Activated naive CD8-positive, alpha-beta T cell (primary cell): ENCODE data around the gene FKBP2.
A peak's percentile ranks its signal among the peaks of the same experiment; 100 is the strongest.

Experiments used
- H3K27ac Mint-ChIP-seq: one replicate; pipeline ENCODE4 v1.8.0; 2021; ENCODE audit warnings: mixed read lengths
- H3K27me3 Mint-ChIP-seq: one replicate; pipeline ENCODE4 v1.8.0; 2021; ENCODE audit warnings: mixed read lengths
- H3K36me3 Mint-ChIP-seq: one replicate; pipeline ENCODE4 v1.8.0; 2021; ENCODE audit warnings: mixed read lengths
- H3K4me1 Mint-ChIP-seq: one replicate; pipeline ENCODE4 v1.8.0; 2021; ENCODE audit warnings: low read depth, mixed read lengths
- H3K4me3 Mint-ChIP-seq: one replicate; pipeline ENCODE4 v1.8.0; 2021; ENCODE audit warnings: mild to moderate bottlenecking, mixed read lengths
- H3K9me3 Mint-ChIP-seq: one replicate; pipeline ENCODE4 v1.8.0; 2021; ENCODE audit warnings: low read depth, mixed read lengths

FKBP2 gene

DNA sequence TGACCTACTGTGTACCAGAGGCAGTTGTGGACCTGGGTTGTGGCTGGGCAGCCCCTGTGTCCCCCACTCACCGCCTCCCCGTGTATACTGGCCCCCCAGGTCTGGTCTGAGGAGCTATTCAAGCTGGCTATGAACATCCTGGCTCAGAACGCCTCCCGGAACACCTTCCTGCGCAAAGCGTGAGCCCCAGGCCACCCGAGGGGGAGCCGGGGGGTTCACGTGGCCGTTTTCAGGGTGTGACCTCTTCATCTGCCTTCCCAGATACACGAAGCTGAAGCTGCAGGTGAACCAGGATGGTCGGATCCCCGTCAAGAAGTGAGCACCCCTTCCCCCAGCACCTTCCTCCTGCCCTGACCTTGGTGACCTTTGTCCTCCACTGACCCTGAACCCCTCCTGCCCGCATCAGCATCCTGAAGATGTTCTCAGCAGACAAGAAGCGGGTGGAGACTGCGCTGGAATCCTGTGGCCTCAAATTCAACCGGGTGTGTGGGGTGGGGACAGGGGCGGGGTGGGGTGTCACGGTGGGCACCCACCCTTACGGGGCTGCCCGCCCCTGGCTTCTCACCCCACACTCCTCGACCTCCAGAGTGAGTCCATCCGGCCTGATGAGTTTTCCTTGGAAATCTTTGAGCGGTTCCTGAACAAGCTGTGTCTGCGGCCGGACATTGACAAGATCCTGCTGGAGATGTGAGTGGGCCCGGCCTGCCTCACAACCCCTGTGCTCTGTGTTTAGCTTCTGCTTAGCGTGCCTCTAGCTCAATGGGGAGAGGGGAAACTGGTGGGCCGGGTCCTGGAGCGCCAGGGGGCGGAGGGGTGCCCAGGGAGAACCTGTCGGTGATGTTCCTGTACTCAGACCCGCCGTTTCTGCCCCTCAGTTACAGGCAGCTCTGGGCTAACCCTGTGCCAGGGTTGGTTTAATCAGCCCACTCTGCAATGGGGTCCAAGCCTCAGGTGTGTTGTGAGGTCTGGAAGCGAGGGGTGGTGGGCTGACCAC lies 14.5 kb downstream of the FKBP2 start:
- H3K27me3 Mint-ChIP-seq = no peaks in the 10 kb centered on the region
- no peak overlapping the region for H3K27ac Mint-ChIP-seq
- H3K4me3 Mint-ChIP-seq = no peak overlapping the region
- H3K4me1 Mint-ChIP-seq = peaks cover 16% of the 10 kb centered on the region
- no peaks in the 10 kb centered on the region for H3K9me3 Mint-ChIP-seq
- peaks cover 5% of the 10 kb centered on the region for H3K36me3 Mint-ChIP-seq

DNA sequence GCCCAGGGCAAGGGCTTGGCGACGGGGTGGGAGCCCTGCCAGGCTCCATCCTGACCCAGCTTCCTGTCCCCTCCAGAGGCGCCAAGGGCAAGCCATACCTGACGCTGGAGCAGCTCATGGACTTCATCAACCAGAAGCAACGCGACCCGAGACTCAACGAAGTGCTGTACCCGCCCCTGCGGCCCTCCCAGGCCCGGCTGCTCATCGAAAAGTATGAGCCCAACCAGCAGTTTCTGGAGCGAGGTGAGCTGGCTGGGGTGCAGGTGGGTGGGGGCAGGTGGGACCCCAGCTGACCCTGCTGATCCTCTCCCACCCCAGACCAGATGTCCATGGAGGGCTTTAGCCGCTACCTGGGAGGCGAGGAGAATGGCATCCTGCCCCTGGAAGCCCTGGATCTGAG lies 15.4 kb downstream of the FKBP2 start:
- Mint-ChIP-seq H3K9me3 (no peaks in the 10 kb centered on the region), H3K27me3 (no peaks in the 10 kb centered on the region), H3K4me1 (peaks cover 14% of the 10 kb centered on the region), H3K27ac (no peak overlapping the region), H3K4me3 (no peak overlapping the region), H3K36me3 (peaks cover 5% of the 10 kb centered on the region)

DNA sequence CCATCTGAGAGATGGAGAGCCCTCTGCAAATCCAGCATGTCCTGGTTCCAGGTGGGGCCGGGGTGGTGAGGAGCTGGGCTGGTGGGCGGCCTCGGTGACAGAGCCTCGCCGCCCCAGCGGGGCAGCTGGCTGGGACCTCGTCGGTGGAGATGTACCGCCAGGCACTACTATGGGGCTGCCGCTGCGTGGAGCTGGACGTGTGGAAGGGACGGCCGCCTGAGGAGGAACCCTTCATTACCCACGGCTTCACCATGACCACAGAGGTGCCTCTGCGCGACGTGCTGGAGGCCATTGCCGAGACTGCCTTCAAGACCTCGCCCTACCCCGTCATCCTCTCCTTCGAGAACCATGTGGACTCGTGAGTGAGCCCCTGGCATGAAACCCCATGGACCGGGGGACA lies 17.5 kb downstream of the FKBP2 start:
- no peaks in the 10 kb centered on the region for H3K27me3 Mint-ChIP-seq
- peaks cover 5% of the 10 kb centered on the region for H3K36me3 Mint-ChIP-seq
- H3K27ac Mint-ChIP-seq = no peak overlapping the region
- H3K4me3 Mint-ChIP-seq = no peak overlapping the region
- H3K4me1 Mint-ChIP-seq = peaks cover 7% of the 10 kb centered on the region
- H3K9me3 Mint-ChIP-seq = no peaks in the 10 kb centered on the region

DNA sequence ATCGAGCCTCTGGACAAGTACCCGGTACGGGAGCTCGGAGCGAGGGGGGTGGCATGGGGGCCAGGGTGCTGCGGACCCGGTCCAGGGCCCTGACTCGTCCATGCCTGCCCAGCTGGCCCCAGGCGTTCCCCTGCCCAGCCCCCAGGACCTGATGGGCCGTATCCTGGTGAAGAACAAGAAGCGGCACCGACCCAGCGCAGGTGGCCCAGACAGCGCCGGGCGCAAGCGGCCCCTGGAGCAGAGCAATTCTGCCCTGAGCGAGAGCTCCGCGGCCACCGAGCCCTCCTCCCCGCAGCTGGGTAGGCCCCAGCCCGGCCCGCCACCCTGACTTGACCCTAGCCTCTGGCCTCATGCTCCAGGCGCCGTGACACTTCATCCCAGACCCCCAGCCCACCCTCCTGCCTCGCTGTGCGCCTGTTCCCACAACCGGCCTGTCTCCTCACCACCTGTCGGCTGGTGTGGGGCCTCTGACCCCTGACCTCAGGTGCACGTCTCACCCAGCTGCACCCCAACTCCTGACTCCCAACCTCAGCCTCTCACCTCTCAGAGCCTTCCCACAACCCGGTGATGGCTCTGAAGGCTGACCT lies 18.1 kb downstream of the FKBP2 start:
- H3K27ac Mint-ChIP-seq = no peak overlapping the region
- no peak overlapping the region for H3K4me3 Mint-ChIP-seq
- peaks cover 7% of the 10 kb centered on the region for H3K4me1 Mint-ChIP-seq
- H3K9me3 Mint-ChIP-seq = no peaks in the 10 kb centered on the region
- no peaks in the 10 kb centered on the region for H3K27me3 Mint-ChIP-seq
- H3K36me3 Mint-ChIP-seq = peaks cover 5% of the 10 kb centered on the region

DNA sequence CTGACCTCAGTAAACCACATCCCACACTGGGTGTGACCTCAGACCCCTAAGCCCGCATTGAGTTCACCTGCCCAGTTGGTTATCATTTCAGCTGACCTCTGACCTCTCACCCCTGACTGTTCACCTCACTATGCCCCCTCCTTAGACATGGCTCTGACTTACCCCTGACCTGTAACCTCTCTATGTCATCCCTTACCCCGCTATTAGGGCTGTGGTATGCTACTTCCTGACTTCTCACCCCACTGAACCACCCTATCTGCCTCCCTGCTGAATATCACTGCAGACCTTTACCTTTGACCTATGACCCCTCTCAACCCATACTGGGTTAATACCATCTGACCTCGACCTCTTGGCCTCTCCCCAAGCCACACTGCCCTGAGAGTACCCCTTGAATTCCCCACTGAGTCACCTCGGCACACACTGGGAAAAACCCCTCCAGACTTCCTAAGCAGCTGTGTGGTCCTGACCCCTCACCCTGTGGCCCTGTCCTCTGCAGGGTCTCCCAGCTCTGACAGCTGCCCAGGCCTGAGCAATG lies 18.7 kb downstream of the FKBP2 start:
- Mint-ChIP-seq H3K36me3 (peaks cover 5% of the 10 kb centered on the region), H3K27me3 (no peaks in the 10 kb centered on the region), H3K4me1 (peaks cover 7% of the 10 kb centered on the region), H3K27ac (no peak overlapping the region), H3K4me3 (no peak overlapping the region), H3K9me3 (no peaks in the 10 kb centered on the region)

DNA sequence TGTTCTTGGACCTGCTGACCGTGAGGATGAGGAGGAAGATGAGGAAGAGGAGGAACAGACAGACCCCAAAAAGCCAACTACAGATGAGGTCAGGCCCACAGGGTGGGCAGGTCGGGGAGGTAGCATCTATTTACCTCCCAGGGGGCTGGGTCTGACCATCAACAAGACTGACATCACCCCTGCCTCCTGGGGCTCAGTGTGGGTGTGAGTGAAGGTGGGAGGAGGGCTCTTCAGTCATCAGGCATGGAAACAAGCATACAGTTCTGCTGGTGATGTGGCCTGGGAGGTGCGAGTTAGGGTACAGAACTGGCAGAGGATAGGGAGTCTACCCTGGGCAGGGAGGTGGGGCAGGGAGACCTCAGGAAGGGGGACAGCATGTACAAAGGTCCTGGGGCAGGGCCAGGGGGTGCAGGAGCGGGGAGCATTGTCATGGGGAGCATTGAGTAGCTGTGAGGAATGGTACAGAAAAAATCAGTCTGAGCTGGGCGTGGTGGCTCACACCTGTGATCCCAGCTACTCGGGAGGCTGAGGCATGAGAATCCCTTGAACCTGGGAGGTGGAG lies 19.3 kb downstream of the FKBP2 start:
- no peak overlapping the region for H3K27ac Mint-ChIP-seq
- no peaks in the 10 kb centered on the region for H3K9me3 Mint-ChIP-seq
- H3K36me3 Mint-ChIP-seq = peaks cover 5% of the 10 kb centered on the region
- peaks cover 7% of the 10 kb centered on the region for H3K4me1 Mint-ChIP-seq
- H3K4me3 Mint-ChIP-seq = no peak overlapping the region
- no peaks in the 10 kb centered on the region for H3K27me3 Mint-ChIP-seq

GRCh38 chr11:64261556-64262080 lies 20.7 kb downstream of the FKBP2 start:
- Mint-ChIP-seq H3K4me3 (no peak overlapping the region), H3K27ac (no peak overlapping the region)

DNA sequence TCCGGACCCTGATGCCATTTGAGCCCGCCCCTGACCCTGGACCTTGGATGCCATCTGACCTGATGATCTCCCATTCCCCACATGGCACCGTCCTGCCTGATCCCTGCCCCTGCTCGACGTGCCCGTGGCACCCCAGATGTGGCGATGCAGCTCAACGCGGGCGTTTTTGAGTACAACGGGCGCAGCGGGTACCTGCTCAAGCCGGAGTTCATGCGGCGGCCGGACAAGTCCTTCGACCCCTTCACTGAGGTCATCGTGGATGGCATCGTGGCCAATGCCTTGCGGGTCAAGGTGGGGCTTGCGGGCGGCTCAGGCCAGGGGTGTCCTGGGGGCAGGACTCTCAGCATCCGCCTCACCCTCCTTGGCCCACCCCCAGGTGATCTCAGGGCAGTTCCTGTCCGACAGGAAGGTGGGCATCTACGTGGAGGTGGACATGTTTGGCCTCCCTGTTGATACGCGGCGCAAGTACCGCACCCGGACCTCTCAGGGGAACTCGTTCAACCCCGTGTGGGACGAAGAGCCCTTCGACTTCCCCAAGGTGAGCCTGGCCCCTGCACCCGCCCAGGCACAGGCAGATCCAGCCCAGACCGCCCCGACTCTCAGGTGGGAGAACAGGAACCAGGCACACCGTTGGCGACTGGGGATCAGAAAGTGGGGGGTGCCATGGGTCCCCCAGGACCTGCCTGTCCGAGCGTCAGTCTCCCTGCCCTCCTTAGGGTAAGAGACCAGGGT lies 21.5 kb downstream of the FKBP2 start:
- Mint-ChIP-seq H3K27me3 (no peaks in the 10 kb centered on the region), H3K9me3 (no peaks in the 10 kb centered on the region), H3K36me3 (peaks cover 5% of the 10 kb centered on the region), H3K27ac (no peak overlapping the region), H3K4me3 (no peak overlapping the region), H3K4me1 (peaks cover 7% of the 10 kb centered on the region)

More at GRCh38 chr11:64261556-64262080, 20.7 kb downstream of the FKBP2 start:
- peaks cover 5% of the 10 kb centered on the region for H3K36me3 Mint-ChIP-seq
- H3K4me1 Mint-ChIP-seq = peaks cover 7% of the 10 kb centered on the region
- H3K9me3 Mint-ChIP-seq = no peaks in the 10 kb centered on the region
- no peaks in the 10 kb centered on the region for H3K27me3 Mint-ChIP-seq

- H3K4me3 Mint-ChIP-seq = no peak overlapping the region
- no peaks in the 10 kb centered on the region for H3K9me3 Mint-ChIP-seq
- peaks cover 15% of the 10 kb centered on the region for H3K4me1 Mint-ChIP-seq
- peaks cover 5% of the 10 kb centered on the region for H3K36me3 Mint-ChIP-seq
- H3K27me3 Mint-ChIP-seq = no peaks in the 10 kb centered on the region
- peak overlapping the region; percentile 58 for H3K27ac Mint-ChIP-seq
Measured at GRCh38 chr11:64263021-64263946, 22.4 kb downstream of the FKBP2 start.

DNA sequence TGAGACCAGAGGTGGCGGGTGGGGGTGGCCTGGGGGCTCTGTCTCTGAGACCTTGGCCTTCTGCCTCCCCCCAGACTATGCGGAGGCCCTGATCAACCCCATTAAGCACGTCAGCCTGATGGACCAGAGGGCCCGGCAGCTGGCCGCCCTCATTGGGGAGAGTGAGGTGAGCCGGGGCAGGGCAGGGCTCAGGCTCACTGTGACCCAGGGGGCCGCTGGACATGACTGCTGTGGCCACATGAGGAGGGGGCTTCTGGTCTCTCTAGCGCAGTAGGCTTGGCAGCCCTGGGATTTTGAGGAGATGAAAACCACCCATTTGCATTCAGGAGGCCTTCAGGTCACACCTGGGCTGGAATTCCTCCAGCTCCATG lies 23.0 kb downstream of the FKBP2 start:
- H3K9me3 Mint-ChIP-seq = no peaks in the 10 kb centered on the region
- peaks cover 6% of the 10 kb centered on the region for H3K36me3 Mint-ChIP-seq
- H3K4me3 Mint-ChIP-seq = no peak overlapping the region
- H3K27me3 Mint-ChIP-seq = no peaks in the 10 kb centered on the region
- H3K27ac Mint-ChIP-seq = no peak overlapping the region
- peaks cover 19% of the 10 kb centered on the region for H3K4me1 Mint-ChIP-seq

- H3K27me3 Mint-ChIP-seq = no peaks in the 10 kb centered on the region
- H3K27ac Mint-ChIP-seq = no peak overlapping the region
- H3K36me3 Mint-ChIP-seq = peaks cover 5% of the 10 kb centered on the region
- H3K9me3 Mint-ChIP-seq = no peaks in the 10 kb centered on the region
- H3K4me1 Mint-ChIP-seq = peaks cover 22% of the 10 kb centered on the region
- no peak overlapping the region for H3K4me3 Mint-ChIP-seq
Measured at GRCh38 chr11:64264371-64264852, 23.5 kb downstream of the FKBP2 start.

GRCh38 chr11:64265176-64266160 lies 24.6 kb downstream of the FKBP2 start:
- Mint-ChIP-seq H3K27ac (no peak overlapping the region), H3K4me1 (peaks cover 14% of the 10 kb centered on the region), H3K4me3 (no peak overlapping the region), H3K9me3 (no peaks in the 10 kb centered on the region), H3K36me3 (peaks cover 2% of the 10 kb centered on the region), H3K27me3 (no peaks in the 10 kb centered on the region)

DNA sequence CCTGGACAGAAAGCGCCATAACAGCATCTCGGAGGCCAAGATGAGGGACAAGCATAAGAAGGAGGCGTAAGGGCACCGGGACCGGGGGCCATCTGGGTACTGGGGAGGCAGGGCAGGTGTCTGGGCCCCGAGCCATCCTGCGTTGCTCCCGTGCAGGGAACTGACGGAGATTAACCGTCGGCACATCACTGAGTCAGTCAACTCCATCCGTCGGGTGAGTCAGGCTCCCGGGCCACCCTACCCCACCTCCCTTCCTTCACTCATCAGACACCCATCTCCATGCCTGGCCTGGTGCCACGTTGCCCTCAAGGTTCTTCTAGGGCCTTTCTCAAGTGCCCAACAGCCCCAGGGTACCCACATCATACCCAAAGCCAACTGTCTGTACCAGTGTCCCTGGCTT lies 25.4 kb downstream of the FKBP2 start:
- Mint-ChIP-seq H3K4me1 (peaks cover 14% of the 10 kb centered on the region), H3K27ac (no peak overlapping the region), H3K9me3 (no peaks in the 10 kb centered on the region), H3K36me3 (peaks cover 2% of the 10 kb centered on the region), H3K4me3 (no peak overlapping the region), H3K27me3 (no peaks in the 10 kb centered on the region)
